K562 treated with DMSO at 1 percent for 12 hours (cell line): ENCODE data around the gene NCR2. TPM values are rescaled to one million over a fixed set of nuclear protein-coding genes. Genes with fewer than 3 reads are reported as not detected.

Experiments
- total RNA-seq: library from RNA; unstranded; fragments of 300-600 nt; gene quantifications from 2 replicates; pipeline ENCODE4 v1.2.3, GENCODE V29; 2022; ENCODE audit not compliant: insufficient read depth

NCR2 gene
- total RNA-seq: not detected in 2 replicates

GRCh38 chr6:41335296-41335695 is at the start of gene NCR2:
Gene NCR2, plus strand, starts transcription at chr6:41335608. Its CDS starts 269 bp downstream, at chr6:41335877.

GRCh38 chr6:41286544-41287346 is 48.7 kb upstream of the NCR2 start, which contains the start of gene TREM1:
Gene TREM1, minus strand, starts transcription at chr6:41286682. Its CDS starts 27 bp downstream, at chr6:41286655.

Other genes with a start within 250 kb of the NCR2 start
- not detected in 2 replicates for gene TREML1, start 181.3 kb upstream of the NCR2 start, total RNA-seq
- not detected in 2 replicates for gene TREM2, start 172.5 kb upstream of the NCR2 start, total RNA-seq
- gene TREML2, start 134.5 kb upstream of the NCR2 start, total RNA-seq: 0.63 and 1.7 TPM in 2 replicates
- gene TREML4, start 107.3 kb upstream of the NCR2 start, total RNA-seq: not detected in 2 replicates
- gene TREM1, start 48.9 kb upstream of the NCR2 start, total RNA-seq: not detected in 2 replicates
- 17.7 and 47.1 TPM in 2 replicates for gene FOXP4, start 210.8 kb downstream of the NCR2 start, total RNA-seq